ENCODE data around the gene VCAN.
"Not testable (repeated sequence)": the region's sequence is repeated elsewhere in the genome, so short reads cannot be mapped to it uniquely, and the experiment has no call there.

VCAN gene

GRCh38 chr5:83433891-83434290 is 37.7 kb upstream of the VCAN start:
- no peak for DNase-seq (ENCODE audit: low read depth)
- no peak overlapping the region for H3K4me3 ChIP-seq (ENCODE audit: low read depth, low read length)
- TF ChIP-seq CTCF (IDR thresholded peaks at IDR 0.05; ENCODE audit: low read depth, low read length, missing control alignments) = no peak

DNA sequence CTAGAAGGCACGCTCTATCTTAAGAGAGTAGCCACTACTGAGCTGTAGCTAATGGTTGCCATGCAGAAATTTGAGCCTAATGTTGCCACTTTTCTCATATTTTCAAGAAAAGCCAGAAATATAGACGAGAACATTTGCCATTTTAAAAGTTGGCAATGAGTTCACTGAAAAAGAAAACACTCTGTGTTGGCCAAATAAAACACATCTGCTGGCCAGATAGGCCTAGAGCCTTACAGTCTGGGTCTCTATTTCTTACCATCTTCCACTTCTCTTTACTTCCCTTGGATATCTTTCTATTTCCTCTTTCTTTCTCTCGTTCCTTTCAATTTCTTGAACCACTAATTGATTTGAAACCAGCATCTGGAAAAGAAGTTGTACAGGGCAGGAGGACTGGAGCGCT is 36.6 kb upstream of the VCAN start:
- no peak overlapping the region for H3K4me3 ChIP-seq (ENCODE audit: low read depth, low read length)
- no peak for DNase-seq (ENCODE audit: low read depth)
- TF ChIP-seq CTCF (IDR thresholded peaks at IDR 0.05; ENCODE audit: low read depth, low read length, missing control alignments) = no peak

- no peak for TF ChIP-seq CTCF (IDR thresholded peaks at IDR 0.05; ENCODE audit: low read depth, low read length, missing control alignments)
- H3K4me3 ChIP-seq (ENCODE audit: low read depth, low read length) = no peak overlapping the region
- DNase-seq (ENCODE audit: low read depth) = no peak
Measured at GRCh38 chr5:83436276-83436675, 35.3 kb upstream of the VCAN start.

DNA sequence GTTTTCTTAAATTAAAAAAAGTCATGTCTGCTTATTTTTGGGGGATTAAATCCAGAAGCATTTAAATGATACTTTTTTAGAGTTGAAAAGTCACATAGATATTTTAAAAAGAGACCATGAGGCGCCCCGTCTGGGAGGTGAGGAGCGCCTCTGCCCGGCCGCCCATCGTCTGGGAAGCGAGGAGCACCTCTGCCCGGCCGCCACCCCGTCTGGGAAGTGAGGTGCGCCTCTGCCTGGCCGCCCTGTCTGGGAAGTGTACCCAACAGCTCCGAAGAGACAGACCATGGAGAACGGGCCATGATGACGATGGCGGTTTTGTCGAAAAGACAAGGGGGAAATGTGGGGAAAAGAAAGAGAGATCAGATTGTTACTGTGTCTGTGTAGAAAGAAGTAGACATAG is 33.8 kb upstream of the VCAN start:
- H3K4me3 ChIP-seq (ENCODE audit: low read depth, low read length); DNase-seq (ENCODE audit: low read depth): not testable (repeated sequence)

GRCh38 chr5:83440826-83441225 is 30.7 kb upstream of the VCAN start:
- no peak overlapping the region for H3K4me3 ChIP-seq (ENCODE audit: low read depth, low read length)
- TF ChIP-seq CTCF (IDR thresholded peaks at IDR 0.05; ENCODE audit: low read depth, low read length, missing control alignments) = no peak
- no peak for DNase-seq (ENCODE audit: low read depth)

- peak; percentile 4 for DNase-seq (ENCODE audit: low read depth)
- TF ChIP-seq CTCF (IDR thresholded peaks at IDR 0.05; ENCODE audit: low read depth, low read length, missing control alignments) = no peak
- no peak overlapping the region for H3K4me3 ChIP-seq (ENCODE audit: low read depth, low read length)
Measured at GRCh38 chr5:83441747-83442146, 29.8 kb upstream of the VCAN start.

- TF ChIP-seq CTCF (IDR thresholded peaks at IDR 0.05; ENCODE audit: low read depth, low read length, missing control alignments) = no peak
Measured at GRCh38 chr5:83443534-83443933, 28.0 kb upstream of the VCAN start.

DNA sequence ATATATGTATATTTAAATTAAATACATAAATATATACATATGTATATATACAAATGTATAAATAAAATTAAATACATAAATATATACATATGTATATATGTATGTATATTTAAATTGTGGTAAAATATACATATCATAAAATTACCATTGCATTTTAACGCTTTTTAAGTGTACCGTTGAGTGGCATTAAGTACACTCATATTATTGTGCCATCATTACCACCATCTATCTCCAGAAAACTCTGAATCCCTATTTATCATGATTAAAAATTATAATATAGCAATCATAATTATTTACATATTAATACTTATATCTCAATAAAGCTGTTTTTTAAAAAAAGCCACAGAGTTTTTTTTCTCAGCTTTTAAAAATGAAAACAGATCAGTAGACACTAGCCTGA is 27.1 kb upstream of the VCAN start:
- DNase-seq (ENCODE audit: low read depth) = no peak
- no peak for TF ChIP-seq CTCF (IDR thresholded peaks at IDR 0.05; ENCODE audit: low read depth, low read length, missing control alignments)
- H3K4me3 ChIP-seq (ENCODE audit: low read depth, low read length) = no peak overlapping the region

More at GRCh38 chr5:83443534-83443933, 28.0 kb upstream of the VCAN start:
- DNase-seq (ENCODE audit: low read depth) = no peak
- H3K4me3 ChIP-seq (ENCODE audit: low read depth, low read length) = no peak overlapping the region
